ENCODE data around the gene ILK.

ILK gene

DNA sequence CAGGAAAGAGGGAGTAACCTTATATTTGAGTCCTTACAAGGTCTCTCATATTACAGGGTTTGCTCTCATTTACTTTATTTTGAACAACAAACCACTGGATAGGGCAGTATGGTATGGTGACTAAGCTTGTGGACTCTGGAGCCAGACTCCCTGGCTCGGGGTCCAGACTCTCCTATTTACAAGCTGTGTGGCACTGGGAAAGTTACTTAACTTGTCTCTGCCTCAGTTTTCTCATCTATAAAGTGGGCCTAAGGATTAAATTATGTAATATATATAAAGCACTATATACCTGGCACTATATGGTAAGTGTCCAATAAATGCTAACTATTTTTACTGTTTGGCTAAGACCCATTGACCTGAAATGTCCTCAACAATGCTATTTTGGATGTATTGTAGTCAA lies 53.8 kb downstream of the ILK start:
- peaks cover 6% of the 10 kb centered on the region for H3K27me3 ChIP-seq

DNA sequence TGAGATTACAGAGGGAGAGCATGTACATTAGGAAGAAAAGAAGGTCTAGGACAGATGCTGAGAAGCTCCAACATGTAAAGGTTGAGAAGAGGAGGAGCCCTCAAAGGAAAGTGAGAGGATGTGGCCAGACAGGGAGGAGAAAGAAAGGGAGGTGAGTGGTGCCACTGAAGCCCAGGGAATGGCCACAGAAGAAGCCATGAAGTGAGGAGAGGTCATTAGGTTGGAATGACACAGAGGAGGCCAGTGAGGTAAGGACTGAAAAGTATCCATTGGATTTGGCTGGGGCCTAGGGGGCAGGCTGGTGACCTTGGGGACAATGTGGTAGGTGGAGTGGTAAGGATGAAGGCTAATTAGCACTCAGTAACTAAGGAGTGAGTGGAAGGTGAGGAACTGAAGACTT lies 55.1 kb downstream of the ILK start:
- TF ChIP-seq, protein P1, sequence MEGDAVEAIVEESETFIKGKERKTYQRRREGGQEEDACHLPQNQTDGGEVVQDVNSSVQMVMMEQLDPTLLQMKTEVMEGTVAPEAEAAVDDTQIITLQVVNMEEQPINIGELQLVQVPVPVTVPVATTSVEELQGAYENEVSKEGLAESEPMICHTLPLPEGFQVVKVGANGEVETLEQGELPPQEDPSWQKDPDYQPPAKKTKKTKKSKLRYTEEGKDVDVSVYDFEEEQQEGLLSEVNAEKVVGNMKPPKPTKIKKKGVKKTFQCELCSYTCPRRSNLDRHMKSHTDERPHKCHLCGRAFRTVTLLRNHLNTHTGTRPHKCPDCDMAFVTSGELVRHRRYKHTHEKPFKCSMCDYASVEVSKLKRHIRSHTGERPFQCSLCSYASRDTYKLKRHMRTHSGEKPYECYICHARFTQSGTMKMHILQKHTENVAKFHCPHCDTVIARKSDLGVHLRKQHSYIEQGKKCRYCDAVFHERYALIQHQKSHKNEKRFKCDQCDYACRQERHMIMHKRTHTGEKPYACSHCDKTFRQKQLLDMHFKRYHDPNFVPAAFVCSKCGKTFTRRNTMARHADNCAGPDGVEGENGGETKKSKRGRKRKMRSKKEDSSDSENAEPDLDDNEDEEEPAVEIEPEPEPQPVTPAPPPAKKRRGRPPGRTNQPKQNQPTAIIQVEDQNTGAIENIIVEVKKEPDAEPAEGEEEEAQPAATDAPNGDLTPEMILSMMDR (IDR thresholded peaks at IDR 0.05; ENCODE audit: low read depth, low read length) = no peak
- Histone ChIP-seq H3K4me3 (ENCODE audit: low read depth, low read length) (no peak overlapping the region), H3K36me3 (no peaks in the 10 kb centered on the region), H3K4me1 (no peaks in the 10 kb centered on the region), H3K27me3 (peaks cover 6% of the 10 kb centered on the region), H3K9me3 (no peaks in the 10 kb centered on the region)
- no peak for DNase-seq

More for the DNA sequence above, 53.8 kb downstream of the ILK start:
- no peaks in the 10 kb centered on the region for H3K36me3 ChIP-seq
- no peaks in the 10 kb centered on the region for H3K9me3 ChIP-seq
- no peaks in the 10 kb centered on the region for H3K4me1 ChIP-seq
- DNase-seq = no peak
- H3K4me3 ChIP-seq (ENCODE audit: low read depth, low read length) = no peak overlapping the region
- TF ChIP-seq, protein P1 (IDR thresholded peaks at IDR 0.05; ENCODE audit: low read depth, low read length) = no peak
